ENCODE results near the gene DAZAP1.
A peak's percentile ranks its signal among the peaks of the same experiment; 100 is the strongest.

Gene DAZAP1

GRCh38 chr19:1407528-1408299 is at the start of gene DAZAP1:
DAZAP1 (plus strand) TSS chr19:1407586; CDS start chr19:1407774, 188 bp downstream.
- peak; percentile 37 for DNase-seq

DNA sequence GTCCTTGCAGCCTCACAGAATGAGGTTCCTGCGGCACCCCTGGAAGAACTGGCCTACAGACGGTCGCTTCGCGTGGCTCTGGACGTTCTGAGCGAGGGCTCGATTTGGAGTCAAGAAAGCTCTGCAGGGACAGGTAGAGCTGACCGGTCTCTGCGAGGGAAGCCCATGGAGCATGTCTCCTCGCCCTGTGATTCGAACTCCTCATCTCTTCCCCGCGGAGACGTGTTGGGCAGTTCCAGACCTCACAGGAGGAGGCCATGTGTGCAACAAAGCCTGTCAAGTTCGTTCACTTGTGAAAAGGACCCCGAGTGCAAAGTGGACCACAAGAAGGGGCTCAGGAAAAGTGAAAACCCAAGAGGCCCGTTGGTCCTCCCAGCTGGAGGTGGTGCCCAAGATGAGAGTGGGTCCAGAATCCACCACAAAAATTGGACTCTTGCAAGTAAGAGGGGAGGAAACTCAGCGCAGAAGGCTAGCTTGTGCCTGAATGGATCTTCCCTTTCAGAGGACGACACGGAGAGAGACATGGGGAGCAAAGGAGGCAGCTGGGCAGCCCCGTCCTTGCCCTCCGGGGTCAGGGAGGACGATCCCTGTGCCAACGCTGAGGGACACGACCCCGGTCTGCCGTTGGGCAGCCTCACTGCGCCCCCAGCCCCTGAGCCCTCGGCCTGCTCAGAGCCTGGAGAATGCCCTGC is 47.1 kb upstream of the DAZAP1 start:
- DNase-seq = no peak

- DNase-seq = peak; percentile 86
Measured at GRCh38 chr19:1360818-1361461, 46.4 kb upstream of the DAZAP1 start.

DNA sequence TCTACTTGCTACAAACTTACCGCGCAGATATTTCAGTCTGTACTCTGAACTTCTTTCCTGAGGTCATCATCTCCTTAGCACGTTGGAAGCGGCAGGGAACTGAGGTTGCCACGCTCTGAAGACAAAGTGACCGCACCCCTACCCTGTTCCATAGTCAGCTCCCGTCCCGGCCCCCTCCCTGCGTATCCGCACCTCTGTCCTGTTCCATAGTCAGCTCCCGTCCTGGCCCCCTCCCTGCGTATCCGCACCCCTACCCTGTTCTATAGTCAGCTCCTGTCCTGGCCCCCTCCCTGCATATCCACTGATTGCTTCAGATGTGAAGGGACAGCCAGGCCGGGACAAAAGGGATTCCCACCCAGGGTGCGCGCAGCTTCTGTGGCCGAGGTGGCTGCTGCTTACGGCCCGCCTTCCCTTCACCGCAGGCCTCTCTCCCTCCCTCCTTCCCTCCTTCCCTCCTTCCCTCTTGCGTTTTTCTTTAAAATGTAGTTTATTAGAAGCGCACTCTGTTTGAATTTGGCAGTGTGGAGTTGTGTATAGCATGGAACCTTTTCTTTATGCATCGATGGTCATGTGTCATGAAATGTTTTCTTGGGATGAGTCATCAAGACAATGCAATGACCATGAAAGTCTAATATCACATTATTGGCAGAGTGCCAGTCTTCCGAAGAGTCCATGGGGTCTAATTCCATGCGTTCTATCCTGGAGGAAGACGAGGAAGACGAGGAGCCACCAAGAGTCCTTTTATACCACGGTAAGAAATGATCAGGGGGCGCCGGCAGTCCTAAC is 45.6 kb upstream of the DAZAP1 start:
- DNase-seq = peak; percentile 79

DNA sequence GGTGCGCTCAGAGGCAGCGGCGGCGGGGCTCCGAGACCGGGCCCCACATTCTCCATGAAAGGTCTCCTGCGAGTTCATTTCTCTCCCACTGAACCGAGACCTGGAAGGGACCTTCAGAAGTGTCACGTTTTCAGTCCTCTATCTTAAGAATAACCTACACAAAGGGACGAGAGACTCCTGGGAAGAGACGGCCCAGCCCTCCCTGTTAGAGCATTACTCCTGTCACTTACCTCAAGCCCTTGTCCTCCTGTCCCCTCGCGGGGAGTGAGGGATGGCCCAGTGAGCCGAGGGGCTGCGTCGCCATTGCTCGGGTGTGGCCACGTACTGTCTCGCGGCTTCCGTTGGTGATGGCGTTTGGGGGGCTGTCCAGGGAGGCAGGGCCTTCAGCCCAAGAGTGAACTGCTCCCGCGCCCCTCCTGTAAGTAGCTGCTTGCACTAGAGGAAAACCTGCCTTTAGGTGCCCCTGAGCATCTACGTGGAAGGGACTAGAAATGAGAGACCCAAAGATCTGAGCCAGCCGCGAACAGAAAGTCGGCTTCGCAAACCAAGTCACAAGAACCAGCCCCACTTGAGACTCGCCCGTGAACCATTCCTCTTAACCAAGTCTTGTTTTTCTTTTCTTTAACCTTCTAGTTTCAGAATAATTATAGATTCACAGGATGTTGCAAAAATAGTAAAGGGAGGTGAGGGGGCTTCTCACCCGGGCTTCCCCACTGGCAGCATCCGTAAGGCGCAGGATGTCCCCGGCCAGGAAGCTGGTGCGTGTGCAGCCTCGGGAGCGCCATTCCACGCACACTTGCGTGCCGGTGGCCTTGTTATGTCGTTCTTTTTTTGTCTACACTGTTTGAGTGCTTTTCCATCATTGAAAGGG is 44.8 kb upstream of the DAZAP1 start:
- DNase-seq = no peak

- no peak for DNase-seq
Measured at GRCh38 chr19:1363599-1363998, 43.8 kb upstream of the DAZAP1 start.

- no peak for DNase-seq
Measured at GRCh38 chr19:1364070-1364704, 43.2 kb upstream of the DAZAP1 start.

DNA sequence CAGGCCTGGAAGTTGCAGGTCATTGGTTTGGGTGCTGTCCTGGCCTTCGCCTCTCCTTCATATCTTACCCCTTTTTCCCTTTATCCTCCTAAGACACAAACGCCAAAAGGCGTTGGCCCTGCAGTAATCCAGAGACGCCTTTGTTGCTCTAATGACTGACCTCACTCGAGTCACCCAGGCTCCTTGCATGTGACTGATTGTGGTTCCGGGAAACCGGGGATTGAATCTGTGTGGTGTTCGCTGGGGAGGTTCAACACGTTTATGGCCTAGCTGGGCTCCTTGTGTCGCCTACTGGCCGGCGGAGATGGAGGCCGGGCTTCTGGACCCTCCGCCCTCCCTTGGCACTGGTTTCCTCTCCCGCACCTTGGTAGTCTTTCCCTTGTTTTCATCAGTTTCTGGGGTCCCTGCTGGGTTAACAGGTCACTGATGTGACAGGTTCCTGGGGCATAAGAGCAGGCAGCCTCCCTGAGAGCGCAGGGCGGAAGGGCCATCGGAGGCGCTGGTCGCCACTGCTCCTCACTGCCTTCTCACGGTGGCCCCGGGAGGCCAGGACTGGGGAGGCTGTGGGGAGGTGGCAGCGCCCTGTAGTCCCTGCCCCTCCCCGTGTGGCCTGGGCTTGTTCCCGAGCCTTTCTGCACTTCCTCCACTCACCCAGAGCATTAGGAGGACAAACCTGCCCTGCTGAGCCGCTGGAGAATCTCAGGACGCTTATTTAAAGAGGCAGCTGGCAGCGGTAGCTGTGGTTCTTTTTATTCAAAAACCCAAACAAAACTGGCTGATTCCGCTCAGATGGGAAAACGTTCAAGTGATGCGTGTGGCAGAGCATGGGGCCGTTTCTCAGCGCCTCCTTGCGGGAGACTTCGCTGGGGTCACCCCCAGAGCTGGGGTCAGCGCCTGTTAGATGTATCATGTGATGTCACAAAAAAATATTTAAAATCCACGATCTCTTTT is 41.8 kb upstream of the DAZAP1 start:
- no peak for DNase-seq

DNA sequence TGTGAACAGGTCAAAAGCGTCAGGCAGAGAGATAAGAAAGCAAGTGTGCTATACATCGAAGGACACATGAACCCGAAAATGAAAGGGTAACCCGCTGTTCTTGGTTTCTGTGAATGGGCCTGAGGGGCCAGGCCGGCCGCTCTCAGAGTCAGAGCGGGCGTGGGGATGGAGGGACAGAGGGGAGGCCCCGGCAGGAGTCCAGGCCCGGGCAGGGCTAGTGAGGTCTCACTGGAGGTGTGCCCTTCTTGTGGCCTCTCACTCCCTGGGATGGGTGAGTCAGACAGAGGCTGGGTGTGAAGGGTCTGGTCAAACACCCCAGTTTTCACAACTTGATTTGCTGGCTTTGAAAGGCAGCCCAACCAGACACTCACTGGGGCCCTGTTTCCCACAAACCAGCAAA is 41.1 kb upstream of the DAZAP1 start:
- no peak for DNase-seq

DNA sequence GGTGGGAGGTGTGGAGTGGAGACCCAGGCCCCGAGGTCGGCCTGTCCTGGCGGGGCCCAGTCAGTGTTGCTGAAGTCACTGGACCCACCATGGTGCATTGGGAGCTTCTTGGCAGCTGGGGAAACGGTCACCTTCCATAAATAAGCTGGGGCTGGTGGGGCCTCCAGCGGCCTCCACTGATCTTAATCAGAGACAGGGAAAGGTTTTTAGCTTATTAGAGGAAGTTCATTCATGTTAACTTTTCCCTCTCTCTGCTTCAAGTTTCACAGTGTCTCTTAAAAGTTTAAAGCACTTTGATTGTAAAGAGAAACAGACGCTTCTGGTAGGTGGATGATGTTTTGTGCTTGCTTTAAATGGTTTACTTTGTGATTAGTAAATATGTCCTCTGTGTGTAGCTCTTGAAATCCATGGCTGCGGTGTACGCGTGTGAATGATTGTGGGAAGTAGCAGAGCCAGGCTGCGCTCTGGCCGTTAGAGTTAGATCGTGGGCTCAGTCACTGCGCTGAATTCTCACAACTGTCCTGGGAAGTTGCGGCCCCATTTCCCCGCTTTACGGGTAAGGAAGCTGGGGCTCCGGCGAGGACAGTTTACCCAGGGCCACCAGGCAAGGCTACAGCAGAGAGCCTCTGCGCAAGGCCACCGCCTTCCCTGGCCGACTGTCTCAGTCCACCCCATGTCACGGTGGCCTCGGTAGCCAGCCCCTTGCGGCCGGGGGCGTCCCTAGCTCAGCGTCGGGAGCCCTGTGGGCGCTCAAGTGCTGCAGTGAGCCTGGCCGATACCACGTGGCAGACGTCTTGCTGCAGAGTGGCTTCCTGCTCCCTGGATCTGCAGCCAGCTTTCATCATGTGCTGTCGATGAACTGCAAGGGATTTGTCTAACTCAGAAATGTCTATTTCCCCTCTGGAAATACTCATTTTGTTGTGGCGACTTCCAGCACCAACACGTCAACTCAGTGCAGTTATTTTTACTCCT is 40.2 kb upstream of the DAZAP1 start:
- DNase-seq = no peak

DNA sequence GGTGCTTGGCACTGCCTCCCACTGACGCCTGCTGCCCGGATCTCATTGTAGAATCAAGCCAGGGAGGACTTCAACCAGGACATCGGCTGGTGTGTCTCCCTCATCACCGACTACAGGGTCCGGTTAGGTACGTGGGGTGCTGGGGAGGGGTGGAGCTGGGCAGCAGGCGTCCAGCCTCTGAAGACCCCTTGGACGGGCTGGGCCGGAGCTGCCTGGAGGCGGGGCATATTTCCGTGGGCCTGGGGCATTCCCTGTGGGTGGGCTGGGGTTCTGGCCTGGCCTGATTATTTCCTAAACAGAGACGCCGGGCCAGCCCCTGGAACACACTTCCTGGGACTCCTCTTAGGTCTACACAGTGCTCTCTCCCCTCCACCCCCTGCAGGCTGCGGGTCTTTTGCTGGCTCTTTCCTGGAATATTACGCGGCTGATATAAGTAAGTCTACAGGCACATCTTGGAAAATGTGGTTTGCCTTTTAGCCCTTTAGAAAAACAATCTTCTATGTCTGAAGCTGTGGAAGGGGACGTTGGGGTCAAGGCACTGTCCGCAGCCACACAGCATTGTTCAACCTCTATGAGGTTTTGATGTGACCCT is 38.1 kb upstream of the DAZAP1 start:
- no peak for DNase-seq

DNA sequence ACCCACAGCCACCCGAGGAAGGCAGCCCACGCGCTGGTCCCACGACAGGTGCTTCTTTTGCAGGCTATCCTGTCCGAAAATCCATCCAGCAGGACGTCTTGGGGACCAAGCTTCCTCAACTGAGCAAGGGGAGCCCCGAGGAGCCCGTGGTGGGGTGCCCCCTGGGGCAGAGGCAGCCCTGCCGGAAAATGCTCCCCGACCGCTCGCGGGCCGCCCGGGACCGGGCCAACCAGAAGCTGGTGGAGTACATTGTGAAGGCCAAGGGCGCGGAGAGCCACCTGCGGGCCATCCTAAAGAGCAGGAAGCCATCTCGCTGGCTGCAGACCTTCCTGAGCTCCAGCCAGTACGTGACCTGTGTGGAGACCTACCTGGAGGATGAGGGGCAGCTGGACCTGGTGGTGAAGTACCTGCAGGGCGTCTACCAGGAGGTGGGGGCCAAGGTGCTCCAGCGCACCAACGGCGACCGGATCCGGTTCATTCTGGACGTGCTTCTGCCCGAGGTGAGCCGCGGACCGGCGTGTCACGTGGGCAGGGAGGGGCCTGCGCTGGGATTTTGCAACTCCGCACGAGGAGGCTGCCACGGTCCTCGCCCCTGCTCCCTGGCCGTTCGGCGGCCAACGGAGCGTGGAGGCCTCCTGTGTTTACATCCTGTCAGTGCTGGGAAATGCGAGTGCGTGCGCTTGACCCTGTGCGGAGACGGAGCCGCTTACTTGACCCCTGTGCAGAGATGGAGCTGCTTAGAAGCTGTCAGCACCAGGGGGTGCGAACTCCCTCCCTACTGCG is 36.6 kb upstream of the DAZAP1 start:
- DNase-seq = no peak

DNA sequence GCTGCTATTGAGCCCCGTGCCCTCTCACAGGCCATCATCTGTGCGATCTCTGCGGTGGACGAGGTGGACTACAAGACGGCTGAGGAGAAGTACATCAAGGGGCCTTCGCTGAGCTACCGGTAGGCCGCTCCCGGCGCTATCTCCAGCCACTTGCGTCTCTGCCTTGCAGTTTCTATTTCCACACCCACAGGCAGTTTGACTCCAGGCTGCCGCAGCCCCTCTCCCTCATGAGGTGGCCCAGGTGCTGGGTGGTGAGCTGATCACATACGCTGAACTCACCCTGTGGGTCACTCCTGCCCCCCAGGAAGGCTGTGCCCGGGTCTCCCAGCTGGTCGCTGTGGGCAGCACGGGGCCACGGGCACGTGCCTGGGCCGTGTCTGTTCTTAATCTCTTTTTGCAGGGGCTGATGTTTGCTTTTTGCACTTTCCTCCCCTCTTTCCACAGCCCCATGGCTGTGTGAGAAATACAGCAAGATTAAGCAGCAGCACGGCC is 34.3 kb upstream of the DAZAP1 start:
- no peak for DNase-seq

DNA sequence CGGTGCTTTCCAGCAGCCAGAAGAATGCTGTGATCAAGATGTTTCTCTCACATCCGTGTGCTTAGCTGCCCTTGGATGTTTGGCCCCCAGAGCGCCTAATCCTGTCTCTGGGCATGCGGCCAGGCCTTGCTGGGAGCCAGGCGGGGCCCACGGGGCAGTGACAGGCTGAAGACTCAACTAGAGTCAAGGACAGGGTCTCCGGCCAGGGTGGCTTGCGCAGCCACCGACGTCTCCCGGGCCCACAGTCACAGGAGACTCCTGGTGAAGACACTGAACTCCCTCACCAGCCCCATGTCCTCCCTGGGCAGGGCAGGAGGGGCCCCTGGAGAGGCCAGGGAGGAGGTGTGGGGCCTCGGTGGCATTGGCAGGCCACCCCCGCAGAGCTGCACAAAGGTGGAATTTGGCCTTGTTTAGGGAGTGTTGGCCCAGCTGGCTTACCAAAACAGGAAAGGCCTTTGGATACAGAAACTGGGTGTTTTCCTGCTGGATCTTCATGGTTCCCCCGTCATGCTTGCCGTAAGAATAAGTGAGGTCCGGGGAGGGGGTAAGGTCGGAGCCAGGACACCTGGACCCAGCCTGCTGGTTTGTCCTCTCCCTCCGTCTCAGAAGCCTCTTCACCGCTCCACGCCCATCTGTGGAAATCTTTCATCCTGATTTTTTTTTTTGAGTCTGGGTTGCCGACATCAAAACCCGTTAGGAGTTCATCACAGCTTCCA is 33.7 kb upstream of the DAZAP1 start:
- no peak for DNase-seq

DNA sequence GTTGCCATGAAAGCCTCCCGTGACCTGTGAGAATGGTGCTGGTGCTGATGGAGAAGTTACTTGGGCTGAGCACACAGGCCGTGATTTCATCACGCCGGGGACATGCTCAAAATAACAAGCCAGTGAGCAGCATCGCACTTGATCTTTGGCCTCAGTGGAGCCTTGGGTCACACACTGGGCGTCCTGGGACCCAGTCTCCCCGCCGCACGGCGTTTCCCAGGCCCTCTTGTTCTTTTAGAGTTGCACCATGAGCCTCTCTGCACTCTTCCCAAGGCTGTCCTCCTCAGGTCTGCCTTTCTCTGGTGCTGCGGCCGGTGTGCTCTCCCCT is 33.2 kb upstream of the DAZAP1 start:
- DNase-seq = no peak

- no peak for DNase-seq
Measured at GRCh38 chr19:1376415-1376805, 31.0 kb upstream of the DAZAP1 start.

Measured in EL (cell line).